RWPE1 (cell line): ENCODE measurements around the gene DNMT3A.
A peak's percentile ranks its signal among the peaks of the same experiment; 100 is the strongest.

Experiments used
- CTCF ChIA-PET: fragments of 350-600 bp; sonication (Branson Sonifier 250); formaldehyde crosslinking; extraction: SDS; loops from one replicate; lab custom pipeline; 2021; lab: Yijun Ruan, JAX
- POLR2A ChIA-PET: fragments of 400-600 bp; formaldehyde crosslinking; extraction: SDS; loops from one replicate; lab custom pipeline; 2020; ENCODE audit warnings: antibody characterized with exemption; ENCODE audit not compliant: low non-redundant PET; lab: Yijun Ruan, JAX
- DNase-seq: peaks from one replicate; pipeline ENCODE4 v3.0.0; 2012; ENCODE audit warnings: low spot score
- H3K27ac ChIP-seq: fragments of 450-650 bp; 2 replicates; pipeline ENCODE4 v1.5.1; 2017
- TF ChIP-seq, protein P1 (sequence below): fragments of 450-650 bp; conservative IDR thresholded peaks from 2 replicates; pipeline ENCODE4 v1.5.1; 2017; ENCODE audit warnings: low read depth, mild to moderate bottlenecking

The DNMT3A gene

DNA sequence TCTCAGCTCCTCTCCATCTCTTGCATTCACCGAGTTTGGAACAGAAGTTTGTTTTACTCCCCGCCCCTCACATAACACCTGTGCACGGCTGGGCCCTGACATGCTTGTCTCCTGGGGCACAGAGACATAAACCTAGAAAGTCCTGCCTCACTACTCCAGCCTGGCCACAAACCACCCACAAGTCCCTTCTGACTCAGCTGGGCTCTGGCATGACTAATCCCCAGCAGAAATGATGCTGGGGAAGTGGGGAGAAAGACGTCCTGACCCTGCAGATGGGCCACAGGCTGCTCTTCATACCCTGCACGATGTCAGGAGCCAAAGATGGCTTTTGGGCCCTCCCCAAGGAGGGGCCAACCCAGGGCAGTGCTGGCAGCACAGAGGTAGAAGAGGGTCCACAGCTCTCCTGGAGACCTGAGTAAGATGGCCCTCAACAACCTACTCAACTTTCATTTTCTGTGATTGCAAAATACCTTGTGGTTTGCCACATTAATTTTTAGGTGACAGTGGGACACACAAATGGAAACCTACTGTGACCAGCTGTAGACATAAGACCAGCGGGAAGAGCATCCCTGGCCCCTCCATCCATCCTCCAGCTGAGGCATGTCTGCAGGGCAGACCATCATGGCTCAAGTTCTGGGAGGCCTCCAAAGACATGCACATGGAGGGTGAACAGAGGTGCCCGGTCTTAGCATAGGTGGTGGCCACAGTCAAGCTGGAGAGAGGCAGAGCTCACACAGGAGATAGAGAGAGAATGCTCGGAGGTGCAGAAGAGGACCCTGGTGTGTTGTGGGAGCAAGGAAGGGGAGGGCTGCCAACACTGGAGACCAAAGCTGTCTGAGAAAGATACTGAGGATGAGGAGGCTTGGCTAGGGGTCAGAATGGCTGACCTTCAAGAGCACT is 40.0 kb downstream of the DNMT3A start:
- TF ChIP-seq, protein P1, sequence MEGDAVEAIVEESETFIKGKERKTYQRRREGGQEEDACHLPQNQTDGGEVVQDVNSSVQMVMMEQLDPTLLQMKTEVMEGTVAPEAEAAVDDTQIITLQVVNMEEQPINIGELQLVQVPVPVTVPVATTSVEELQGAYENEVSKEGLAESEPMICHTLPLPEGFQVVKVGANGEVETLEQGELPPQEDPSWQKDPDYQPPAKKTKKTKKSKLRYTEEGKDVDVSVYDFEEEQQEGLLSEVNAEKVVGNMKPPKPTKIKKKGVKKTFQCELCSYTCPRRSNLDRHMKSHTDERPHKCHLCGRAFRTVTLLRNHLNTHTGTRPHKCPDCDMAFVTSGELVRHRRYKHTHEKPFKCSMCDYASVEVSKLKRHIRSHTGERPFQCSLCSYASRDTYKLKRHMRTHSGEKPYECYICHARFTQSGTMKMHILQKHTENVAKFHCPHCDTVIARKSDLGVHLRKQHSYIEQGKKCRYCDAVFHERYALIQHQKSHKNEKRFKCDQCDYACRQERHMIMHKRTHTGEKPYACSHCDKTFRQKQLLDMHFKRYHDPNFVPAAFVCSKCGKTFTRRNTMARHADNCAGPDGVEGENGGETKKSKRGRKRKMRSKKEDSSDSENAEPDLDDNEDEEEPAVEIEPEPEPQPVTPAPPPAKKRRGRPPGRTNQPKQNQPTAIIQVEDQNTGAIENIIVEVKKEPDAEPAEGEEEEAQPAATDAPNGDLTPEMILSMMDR: no peak
- ChIA-PET POLR2A (no interaction called here), CTCF (no interaction called here)
- peak; percentile 87 for DNase-seq
- peak overlapping the region; percentile 71 for H3K27ac ChIP-seq

DNA sequence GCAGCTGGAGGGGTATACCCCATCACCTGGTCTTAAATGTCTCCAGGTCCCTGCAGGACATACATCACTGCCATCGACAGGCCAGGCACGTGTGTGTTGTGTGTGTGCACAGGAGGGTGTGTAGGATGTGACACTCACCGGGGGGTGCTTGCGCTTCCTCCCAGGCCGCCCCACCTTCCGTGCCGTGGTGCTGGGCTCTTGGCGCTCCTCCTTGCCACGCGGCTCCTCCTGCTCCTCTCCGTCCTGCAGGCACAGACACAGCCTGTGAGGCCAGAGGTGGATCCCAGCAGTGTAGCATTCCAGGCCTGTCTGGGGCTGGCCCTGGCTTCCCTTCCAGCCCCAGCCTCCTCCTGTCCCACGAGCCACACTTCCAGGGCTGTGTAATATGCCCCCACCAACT is 41.7 kb downstream of the DNMT3A start:
- no peak for DNase-seq
- no peak overlapping the region for H3K27ac ChIP-seq
- ChIA-PET CTCF (no interaction called here), POLR2A (no interaction called here)
- TF ChIP-seq, protein P1: no peak

DNA sequence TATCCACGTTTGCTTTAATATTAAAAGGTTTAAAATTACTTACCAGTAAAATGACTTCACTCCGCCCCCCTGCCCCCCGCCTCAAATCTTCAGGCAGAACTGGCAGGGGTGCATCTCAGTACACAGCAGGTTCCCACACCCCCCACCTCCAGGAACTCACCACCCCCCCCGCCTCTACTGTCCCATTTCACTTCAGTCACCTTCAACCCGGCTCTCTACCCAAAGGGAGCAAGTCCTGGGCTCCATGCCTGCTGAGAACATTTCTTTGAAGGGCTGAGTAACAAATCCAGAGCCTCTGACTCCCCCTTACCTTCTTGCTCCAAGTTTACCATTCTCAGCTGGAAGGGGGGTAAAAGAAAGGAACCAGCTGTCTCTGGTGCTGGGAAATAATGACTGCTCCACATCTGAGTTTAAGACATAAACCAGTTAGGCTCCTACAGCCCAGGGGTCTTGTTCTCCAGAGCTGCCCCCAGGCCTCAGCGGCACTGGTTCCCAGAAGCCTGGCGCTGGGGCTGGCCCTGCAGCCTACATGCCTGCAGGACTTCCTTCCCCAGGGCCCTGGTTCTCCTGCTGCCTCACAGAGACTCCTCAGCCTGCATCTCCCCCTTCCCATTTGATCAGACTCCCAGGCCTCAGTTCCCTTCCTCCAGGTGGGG is 42.8 kb downstream of the DNMT3A start:
- ChIA-PET POLR2A (no interaction called here), CTCF (no interaction called here)
- no peak for DNase-seq
- TF ChIP-seq, protein P1: no peak
- no peak overlapping the region for H3K27ac ChIP-seq

DNA sequence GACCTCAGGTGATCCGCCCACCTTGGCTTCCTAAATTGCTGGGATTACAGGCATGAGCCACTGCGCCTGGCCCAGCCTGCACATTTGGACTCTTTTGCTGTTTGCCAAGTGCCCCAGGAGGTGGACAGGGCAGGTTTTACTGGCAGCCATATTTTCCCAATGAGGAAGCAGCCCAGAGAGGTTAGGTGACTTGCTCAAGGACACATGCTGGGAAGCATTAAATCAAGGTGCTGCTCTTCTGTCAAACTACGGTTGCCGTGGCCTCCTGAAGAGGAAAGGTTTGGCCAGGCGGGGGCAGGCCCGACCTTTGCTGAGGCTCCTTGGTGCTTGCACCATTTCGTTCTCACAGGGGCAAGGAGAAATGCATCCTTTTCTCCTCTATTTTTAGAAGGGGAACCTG is 44.0 kb downstream of the DNMT3A start:
- no peak for DNase-seq

DNA sequence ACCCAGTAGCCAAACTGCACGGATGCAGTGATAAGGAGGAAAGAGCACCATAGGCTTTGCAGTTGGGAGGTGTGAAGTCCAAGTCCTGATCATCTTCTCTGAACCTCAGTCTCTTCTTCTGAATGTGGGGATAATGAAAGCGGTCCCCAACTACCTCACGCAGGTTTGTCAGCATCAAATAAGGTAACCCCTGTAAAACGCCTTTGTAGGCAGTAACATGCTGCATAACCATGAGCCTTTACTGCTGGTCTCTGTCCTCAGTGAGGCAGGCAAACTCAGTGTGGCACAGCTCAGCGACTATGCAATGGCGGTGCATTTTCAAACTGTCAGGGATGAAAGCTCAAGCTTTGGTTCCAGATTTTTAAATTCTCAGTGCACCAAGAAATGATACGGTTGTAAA is 46.1 kb downstream of the DNMT3A start:
- no peak overlapping the region; the same call in 1 of the 2 replicates for H3K27ac ChIP-seq
- TF ChIP-seq, protein P1: no peak
- ChIA-PET CTCF (interaction anchor here (0.7 kb wide), 1 partner anchor 19 kb away, joined by 3 read pairs; no protein-coding TSS in a partner anchor), POLR2A (no interaction called here)
- DNase-seq: no peak

More for the DNA sequence above, 44.0 kb downstream of the DNMT3A start:
- ChIA-PET POLR2A (no interaction called here), CTCF (no interaction called here)
- TF ChIP-seq, protein P1: no peak
- no peak overlapping the region for H3K27ac ChIP-seq
